GM23338 (cell line): ENCODE results near the gene HNRNPAB. TPM values are rescaled to one million over a fixed set of nuclear protein-coding genes. Genes with fewer than 3 reads are reported as not detected.

Experiments
- ATAC-seq: fragments of 200-7000 bp; cut with Tn5 transposase; 3 replicates; pipeline ENCODE4 v1.9.1; 2020
- DNase-seq: peaks from one replicate; pipeline ENCODE4 v3.0.0-alpha.2; 2015; ENCODE audit warnings: low spot score
- H2AFZ ChIP-seq: fragments of 200-600 bp; sonication (generic); 2 replicates; pipeline ENCODE4 v1.8.0; 2016; ENCODE audit warnings: antibody characterized with exemption, mild to moderate bottlenecking, moderate library complexity
- H3F3A ChIP-seq: fragments of 200-600 bp; sonication (generic); replicated peaks from 2 replicates; pipeline ENCODE4 v1.8.0; 2017; ENCODE audit warnings: antibody characterized with exemption, mixed run types, low read depth
- H3K27ac ChIP-seq: fragments of 200-600 bp; sonication (generic); 2 replicates; pipeline ENCODE4 v1.6.1; 2016; ENCODE audit warnings: low read depth
- H3K27me3 ChIP-seq: fragments of 200-600 bp; sonication (generic); 2 replicates; pipeline ENCODE4 v1.8.0; 2016; ENCODE audit warnings: mild to moderate bottlenecking, mixed run types, moderate library complexity; ENCODE audit not compliant: insufficient read depth
- H3K36me3 ChIP-seq: fragments of 200-600 bp; sonication (generic); 2 replicates; pipeline ENCODE4 v1.8.0; 2016; ENCODE audit warnings: mild to moderate bottlenecking; ENCODE audit not compliant: insufficient read depth
- H3K4me1 ChIP-seq: fragments of 200-600 bp; sonication (generic); 2 replicates; pipeline ENCODE4 v1.8.0; 2016; ENCODE audit warnings: mild to moderate bottlenecking, moderate library complexity; ENCODE audit not compliant: insufficient read depth
- H3K4me2 ChIP-seq: fragments of 200-600 bp; sonication (generic); 2 replicates; pipeline ENCODE4 v1.7.1; 2017; ENCODE audit warnings: mixed run types
- H3K4me3 ChIP-seq: fragments of 200-600 bp; sonication (generic); 2 replicates; pipeline ENCODE4 v1.6.1; 2016; ENCODE audit warnings: mixed run types
- H3K79me2 ChIP-seq: fragments of 200-600 bp; sonication (generic); replicated peaks from 2 replicates; pipeline ENCODE4 v1.8.0; 2017; ENCODE audit warnings: mild to moderate bottlenecking; ENCODE audit not compliant: insufficient read depth
- H3K9me2 ChIP-seq: fragments of 200-600 bp; sonication (generic); 2 replicates; pipeline ENCODE4 v1.8.0; 2017; ENCODE audit not compliant: insufficient read depth
- H4K20me1 ChIP-seq: fragments of 200-600 bp; sonication (generic); replicated peaks from 2 replicates; pipeline ENCODE4 v1.8.0; 2017; ENCODE audit warnings: mild to moderate bottlenecking; ENCODE audit not compliant: insufficient read depth
- H3K27ac Mint-ChIP-seq: 2 replicates; pipeline ENCODE4 v1.8.0; 2020; ENCODE audit warnings: inconsistent platforms, mild to moderate bottlenecking, moderate library complexity, mixed read lengths
- H3K27me3 Mint-ChIP-seq: 3 replicates; pipeline ENCODE4 v1.8.0; 2022; ENCODE audit warnings: low read depth, mild to moderate bottlenecking, moderate library complexity, mixed read lengths, inconsistent platforms; ENCODE audit not compliant: insufficient read depth, poor library complexity
- H3K36me3 Mint-ChIP-seq: 3 replicates; pipeline ENCODE4 v1.8.0; 2021; ENCODE audit warnings: low read depth, mild to moderate bottlenecking, inconsistent platforms, moderate library complexity, mixed read lengths
- H3K4me1 Mint-ChIP-seq: 3 replicates; pipeline ENCODE4 v1.8.0; 2020; ENCODE audit warnings: mild to moderate bottlenecking, inconsistent platforms, mixed read lengths
- H3K4me3 Mint-ChIP-seq: 3 replicates; pipeline ENCODE4 v1.8.0; 2021; ENCODE audit warnings: moderate library complexity, mild to moderate bottlenecking, inconsistent platforms, mixed read lengths
- H3K9me3 Mint-ChIP-seq: 3 replicates; pipeline ENCODE4 v1.8.0; 2020; ENCODE audit warnings: moderate library complexity, mild to moderate bottlenecking, inconsistent platforms, mixed read lengths
- EZH2 ChIP-seq: fragments of 200-600 bp; sonication (generic); IDR thresholded peaks from one replicate; pipeline ENCODE4 v1.8.0; 2017; ENCODE audit warnings: antibody characterized with exemption, mild to moderate bottlenecking, low read depth; ENCODE audit not compliant: unreplicated experiment
- POLR2AphosphoS5 ChIP-seq: IDR thresholded peaks from 2 replicates; pipeline ENCODE4 v1.6.1; 2016; ENCODE audit warnings: antibody characterized with exemption, low read depth
- polyA plus RNA-seq: library from polyadenylated mRNA; unstranded; fragments of >200 nt; fragmentation: Nextera tagmentation; extraction: Ambion mirVana; gene quantifications from 2 replicates; pipeline ENCODE4 v1.2.1, GENCODE V29; 2016
- total RNA-seq: library from RNA; depleted of rRNA; stranded (reverse); fragments of >200 nt; shearing (Covaris generic); gene quantifications from 2 replicates; pipeline ENCODE4 v1.2.3, GENCODE V29; 2014
- TF ChIP-seq, protein P1 (sequence below): fragments of 250-450 bp; sonication (Bioruptor Pico); IDR thresholded peaks from 2 replicates; pipeline ENCODE4 v1.5.0; 2020; ENCODE audit warnings: mild to moderate bottlenecking, moderate library complexity
- TF ChIP-seq, protein P2 (sequence below): IDR thresholded peaks from one replicate; pipeline ENCODE4 v1.6.1; 2018; ENCODE audit warnings: antibody characterized with exemption; ENCODE audit not compliant: unreplicated experiment

The HNRNPAB gene
- total and polyA plus RNA-seq, 2 experiments from 2014 or later, result 304 to 579 TPM

DNA sequence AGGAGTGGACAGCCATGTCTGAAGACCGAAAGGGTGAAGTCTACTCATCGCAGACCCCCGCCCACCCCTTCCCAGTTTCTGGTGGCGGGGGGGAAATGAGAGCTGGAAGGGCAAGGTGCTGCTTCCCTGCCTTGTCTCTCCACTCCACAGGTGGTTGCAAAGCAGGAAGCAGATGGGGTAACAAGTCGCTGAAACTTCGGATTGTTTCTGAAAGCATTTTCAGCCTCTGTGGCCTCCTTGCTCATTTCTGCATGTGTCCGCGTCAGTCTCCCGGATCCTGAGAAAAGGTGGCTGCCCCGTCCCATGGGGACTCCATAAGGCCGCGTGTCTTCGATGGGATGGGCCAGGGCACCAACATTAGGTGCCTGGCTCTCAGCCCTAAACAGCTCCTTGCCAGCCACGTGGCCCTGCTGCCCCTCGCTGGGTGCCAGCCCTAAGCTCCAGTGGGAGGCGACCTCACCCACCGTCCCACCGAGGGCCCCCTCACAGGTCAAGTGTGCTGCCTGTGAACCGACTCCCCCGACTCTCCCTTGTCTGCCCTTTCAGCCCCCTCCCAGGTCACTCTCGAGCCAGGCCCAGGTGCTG lies 27.3 kb downstream of the HNRNPAB start:
- peak overlapping the region; percentile 31; the same call in 1 of the 2 replicates for H3K27ac Mint-ChIP-seq
- Histone ChIP-seq H3K79me2 (peaks cover 13% of the 10 kb centered on the region; the same call in 1 of the 2 replicates), H2AFZ (peak overlapping the region; percentile 76)

DNA sequence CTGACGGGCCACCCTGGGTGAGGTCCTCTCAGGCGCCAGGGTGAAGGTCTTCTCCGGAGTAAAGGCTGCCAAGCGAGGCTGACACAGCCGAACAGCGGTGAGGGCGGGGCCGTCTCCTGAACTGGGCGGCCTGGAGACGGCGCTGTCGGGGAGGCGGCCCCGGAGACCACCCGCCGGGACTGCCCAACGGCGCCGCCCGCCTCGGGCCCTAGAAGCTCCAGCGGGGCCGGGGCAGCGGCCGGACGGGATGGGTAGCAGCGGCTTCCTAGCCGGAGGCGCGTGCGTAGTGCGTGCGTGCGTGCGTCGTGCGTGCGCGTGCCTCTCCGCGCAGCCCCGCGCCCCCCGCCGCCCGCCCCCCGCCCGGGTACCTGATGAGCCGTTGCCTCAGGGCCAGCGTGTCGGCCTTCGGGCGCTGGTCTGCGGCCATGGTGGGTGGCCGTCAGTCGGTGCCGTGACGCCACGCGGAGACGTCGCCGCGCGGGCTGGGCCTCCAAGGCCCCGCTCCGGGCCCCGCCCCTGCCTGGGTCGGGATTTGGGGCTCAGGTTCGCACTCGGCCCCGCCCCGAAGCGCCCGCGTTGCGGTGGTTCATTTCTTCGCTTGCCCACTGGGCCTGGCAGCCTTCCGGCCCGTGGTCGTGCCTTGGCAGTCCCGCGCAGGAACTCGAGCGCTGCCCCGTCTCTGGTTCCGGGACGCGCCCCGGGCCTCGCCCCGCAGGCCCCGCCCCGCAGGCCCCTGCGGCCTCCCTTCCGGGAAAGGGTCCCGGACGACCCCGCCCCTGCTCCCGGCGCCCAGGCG lies 28.0 kb downstream of the HNRNPAB start, which contains the start of gene PHYKPL:
Gene PHYKPL, minus strand, starts transcription at position 679 of the 796 bp plus-strand sequence. Its CDS starts 252 bp downstream, at position 427.
- peak within 1 kb of the TSS; percentile 83 for H3K4me3 ChIP-seq
- Mint-ChIP-seq H3K27me3 (peaks cover 25% of the 10 kb centered on the region), H3K9me3 (no peaks in the 10 kb centered on the region; the same call in 1 of the 3 replicates), H3K27ac (peak within 1 kb of the TSS; percentile 31; the same call in 1 of the 2 replicates), H3K4me1 (peaks cover 22% of the 10 kb centered on the region), H3K4me3 (peak within 1 kb of the TSS; percentile 84), H3K36me3 (peaks cover 41% of the 10 kb centered on the region)
- H3K4me2 ChIP-seq, result peak within 1 kb of the TSS; percentile 96
- peak within 1 kb of the TSS; percentile 45; the same call in 1 of the 2 replicates for H3K27ac ChIP-seq
- H3K79me2 ChIP-seq, result peaks cover 13% of the 10 kb centered on the region; the same call in 1 of the 2 replicates
- peaks cover 9% of the 10 kb centered on the region; the same call in 1 of the 2 replicates for H3K36me3 ChIP-seq
- H4K20me1 ChIP-seq, result no peaks in the 10 kb centered on the region
- peak; percentile 85 for DNase-seq
- peaks cover 13% of the 10 kb centered on the region for H3F3A ChIP-seq
- peak within 1 kb of the TSS; percentile 93 for H2AFZ ChIP-seq
- no peaks in the 10 kb centered on the region for H3K9me2 ChIP-seq
- no peaks in the 10 kb centered on the region for H3K27me3 ChIP-seq
- peaks cover 9% of the 10 kb centered on the region; the same call in 1 of the 2 replicates for H3K4me1 ChIP-seq
- peak; percentile 74 for ATAC-seq
- TF ChIP-seq, protein P1, sequence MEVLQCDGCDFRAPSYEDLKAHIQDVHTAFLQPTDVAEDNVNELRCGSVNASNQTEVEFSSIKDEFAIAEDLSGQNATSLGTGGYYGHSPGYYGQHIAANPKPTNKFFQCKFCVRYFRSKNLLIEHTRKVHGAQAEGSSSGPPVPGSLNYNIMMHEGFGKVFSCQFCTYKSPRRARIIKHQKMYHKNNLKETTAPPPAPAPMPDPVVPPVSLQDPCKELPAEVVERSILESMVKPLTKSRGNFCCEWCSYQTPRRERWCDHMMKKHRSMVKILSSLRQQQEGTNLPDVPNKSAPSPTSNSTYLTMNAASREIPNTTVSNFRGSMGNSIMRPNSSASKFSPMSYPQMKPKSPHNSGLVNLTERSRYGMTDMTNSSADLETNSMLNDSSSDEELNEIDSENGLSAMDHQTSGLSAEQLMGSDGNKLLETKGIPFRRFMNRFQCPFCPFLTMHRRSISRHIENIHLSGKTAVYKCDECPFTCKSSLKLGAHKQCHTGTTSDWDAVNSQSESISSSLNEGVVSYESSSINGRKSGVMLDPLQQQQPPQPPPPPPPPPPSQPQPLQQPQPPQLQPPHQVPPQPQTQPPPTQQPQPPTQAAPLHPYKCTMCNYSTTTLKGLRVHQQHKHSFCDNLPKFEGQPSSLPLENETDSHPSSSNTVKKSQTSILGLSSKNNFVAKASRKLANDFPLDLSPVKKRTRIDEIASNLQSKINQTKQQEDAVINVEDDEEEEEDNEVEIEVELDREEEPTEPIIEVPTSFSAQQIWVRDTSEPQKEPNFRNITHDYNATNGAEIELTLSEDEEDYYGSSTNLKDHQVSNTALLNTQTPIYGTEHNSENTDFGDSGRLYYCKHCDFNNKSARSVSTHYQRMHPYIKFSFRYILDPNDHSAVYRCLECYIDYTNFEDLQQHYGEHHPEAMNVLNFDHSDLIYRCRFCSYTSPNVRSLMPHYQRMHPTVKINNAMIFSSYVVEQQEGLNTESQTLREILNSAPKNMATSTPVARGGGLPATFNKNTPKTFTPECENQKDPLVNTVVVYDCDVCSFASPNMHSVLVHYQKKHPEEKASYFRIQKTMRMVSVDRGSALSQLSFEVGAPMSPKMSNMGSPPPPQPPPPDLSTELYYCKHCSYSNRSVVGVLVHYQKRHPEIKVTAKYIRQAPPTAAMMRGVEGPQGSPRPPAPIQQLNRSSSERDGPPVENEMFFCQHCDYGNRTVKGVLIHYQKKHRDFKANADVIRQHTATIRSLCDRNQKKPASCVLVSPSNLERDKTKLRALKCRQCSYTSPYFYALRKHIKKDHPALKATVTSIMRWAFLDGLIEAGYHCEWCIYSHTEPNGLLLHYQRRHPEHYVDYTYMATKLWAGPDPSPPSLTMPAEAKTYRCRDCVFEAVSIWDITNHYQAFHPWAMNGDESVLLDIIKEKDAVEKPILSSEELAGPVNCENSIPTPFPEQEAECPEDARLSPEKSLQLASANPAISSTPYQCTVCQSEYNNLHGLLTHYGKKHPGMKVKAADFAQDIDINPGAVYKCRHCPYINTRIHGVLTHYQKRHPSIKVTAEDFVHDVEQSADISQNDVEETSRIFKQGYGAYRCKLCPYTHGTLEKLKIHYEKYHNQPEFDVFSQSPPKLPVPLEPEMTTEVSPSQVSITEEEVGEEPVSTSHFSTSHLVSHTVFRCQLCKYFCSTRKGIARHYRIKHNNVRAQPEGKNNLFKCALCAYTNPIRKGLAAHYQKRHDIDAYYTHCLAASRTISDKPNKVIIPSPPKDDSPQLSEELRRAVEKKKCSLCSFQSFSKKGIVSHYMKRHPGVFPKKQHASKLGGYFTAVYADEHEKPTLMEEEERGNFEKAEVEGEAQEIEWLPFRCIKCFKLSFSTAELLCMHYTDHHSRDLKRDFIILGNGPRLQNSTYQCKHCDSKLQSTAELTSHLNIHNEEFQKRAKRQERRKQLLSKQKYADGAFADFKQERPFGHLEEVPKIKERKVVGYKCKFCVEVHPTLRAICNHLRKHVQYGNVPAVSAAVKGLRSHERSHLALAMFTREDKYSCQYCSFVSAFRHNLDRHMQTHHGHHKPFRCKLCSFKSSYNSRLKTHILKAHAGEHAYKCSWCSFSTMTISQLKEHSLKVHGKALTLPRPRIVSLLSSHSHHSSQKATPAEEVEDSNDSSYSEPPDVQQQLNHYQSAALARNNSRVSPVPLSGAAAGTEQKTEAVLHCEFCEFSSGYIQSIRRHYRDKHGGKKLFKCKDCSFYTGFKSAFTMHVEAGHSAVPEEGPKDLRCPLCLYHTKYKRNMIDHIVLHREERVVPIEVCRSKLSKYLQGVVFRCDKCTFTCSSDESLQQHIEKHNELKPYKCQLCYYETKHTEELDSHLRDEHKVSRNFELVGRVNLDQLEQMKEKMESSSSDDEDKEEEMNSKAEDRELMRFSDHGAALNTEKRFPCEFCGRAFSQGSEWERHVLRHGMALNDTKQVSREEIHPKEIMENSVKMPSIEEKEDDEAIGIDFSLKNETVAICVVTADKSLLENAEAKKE (CRISPR knock-in tag), result no peak
- TF ChIP-seq EZH2, result no peak
- peak; percentile 57; the same call in 1 of the 2 replicates for TF ChIP-seq POLR2AphosphoS5

More for the DNA sequence above, 27.3 kb downstream of the HNRNPAB start:
- Histone ChIP-seq H3K36me3 (peaks cover 9% of the 10 kb centered on the region), H3K4me1 (peaks cover 9% of the 10 kb centered on the region; the same call in 1 of the 2 replicates), H3K4me3 (peak overlapping the region; percentile 83), H3F3A (peaks cover 13% of the 10 kb centered on the region), H3K9me2 (no peaks in the 10 kb centered on the region), H4K20me1 (no peaks in the 10 kb centered on the region), H3K27me3 (no peaks in the 10 kb centered on the region), H3K27ac (0 out of 2 replicates have a peak overlapping the region, but pooled peaks have one; percentile 19), H3K4me2 (peak overlapping the region; percentile 96)
- DNase-seq (no peak), ATAC-seq (peak; percentile 3; the same call in 2 of the 3 replicates)
- Mint-ChIP-seq H3K36me3 (peaks cover 48% of the 10 kb centered on the region), H3K4me3 (peak overlapping the region; percentile 84), H3K27me3 (peaks cover 25% of the 10 kb centered on the region), H3K4me1 (peaks cover 22% of the 10 kb centered on the region), H3K9me3 (no peaks in the 10 kb centered on the region; the same call in 1 of the 3 replicates)
- TF ChIP-seq, protein P2, sequence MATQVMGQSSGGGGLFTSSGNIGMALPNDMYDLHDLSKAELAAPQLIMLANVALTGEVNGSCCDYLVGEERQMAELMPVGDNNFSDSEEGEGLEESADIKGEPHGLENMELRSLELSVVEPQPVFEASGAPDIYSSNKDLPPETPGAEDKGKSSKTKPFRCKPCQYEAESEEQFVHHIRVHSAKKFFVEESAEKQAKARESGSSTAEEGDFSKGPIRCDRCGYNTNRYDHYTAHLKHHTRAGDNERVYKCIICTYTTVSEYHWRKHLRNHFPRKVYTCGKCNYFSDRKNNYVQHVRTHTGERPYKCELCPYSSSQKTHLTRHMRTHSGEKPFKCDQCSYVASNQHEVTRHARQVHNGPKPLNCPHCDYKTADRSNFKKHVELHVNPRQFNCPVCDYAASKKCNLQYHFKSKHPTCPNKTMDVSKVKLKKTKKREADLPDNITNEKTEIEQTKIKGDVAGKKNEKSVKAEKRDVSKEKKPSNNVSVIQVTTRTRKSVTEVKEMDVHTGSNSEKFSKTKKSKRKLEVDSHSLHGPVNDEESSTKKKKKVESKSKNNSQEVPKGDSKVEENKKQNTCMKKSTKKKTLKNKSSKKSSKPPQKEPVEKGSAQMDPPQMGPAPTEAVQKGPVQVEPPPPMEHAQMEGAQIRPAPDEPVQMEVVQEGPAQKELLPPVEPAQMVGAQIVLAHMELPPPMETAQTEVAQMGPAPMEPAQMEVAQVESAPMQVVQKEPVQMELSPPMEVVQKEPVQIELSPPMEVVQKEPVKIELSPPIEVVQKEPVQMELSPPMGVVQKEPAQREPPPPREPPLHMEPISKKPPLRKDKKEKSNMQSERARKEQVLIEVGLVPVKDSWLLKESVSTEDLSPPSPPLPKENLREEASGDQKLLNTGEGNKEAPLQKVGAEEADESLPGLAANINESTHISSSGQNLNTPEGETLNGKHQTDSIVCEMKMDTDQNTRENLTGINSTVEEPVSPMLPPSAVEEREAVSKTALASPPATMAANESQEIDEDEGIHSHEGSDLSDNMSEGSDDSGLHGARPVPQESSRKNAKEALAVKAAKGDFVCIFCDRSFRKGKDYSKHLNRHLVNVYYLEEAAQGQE, result no peak
